ENCODE measurements around the gene ACTR5.
"Not testable (repeated sequence)": the region's sequence is repeated elsewhere in the genome, so short reads cannot be mapped to it uniquely, and the experiment has no call there.

Gene ACTR5

DNA sequence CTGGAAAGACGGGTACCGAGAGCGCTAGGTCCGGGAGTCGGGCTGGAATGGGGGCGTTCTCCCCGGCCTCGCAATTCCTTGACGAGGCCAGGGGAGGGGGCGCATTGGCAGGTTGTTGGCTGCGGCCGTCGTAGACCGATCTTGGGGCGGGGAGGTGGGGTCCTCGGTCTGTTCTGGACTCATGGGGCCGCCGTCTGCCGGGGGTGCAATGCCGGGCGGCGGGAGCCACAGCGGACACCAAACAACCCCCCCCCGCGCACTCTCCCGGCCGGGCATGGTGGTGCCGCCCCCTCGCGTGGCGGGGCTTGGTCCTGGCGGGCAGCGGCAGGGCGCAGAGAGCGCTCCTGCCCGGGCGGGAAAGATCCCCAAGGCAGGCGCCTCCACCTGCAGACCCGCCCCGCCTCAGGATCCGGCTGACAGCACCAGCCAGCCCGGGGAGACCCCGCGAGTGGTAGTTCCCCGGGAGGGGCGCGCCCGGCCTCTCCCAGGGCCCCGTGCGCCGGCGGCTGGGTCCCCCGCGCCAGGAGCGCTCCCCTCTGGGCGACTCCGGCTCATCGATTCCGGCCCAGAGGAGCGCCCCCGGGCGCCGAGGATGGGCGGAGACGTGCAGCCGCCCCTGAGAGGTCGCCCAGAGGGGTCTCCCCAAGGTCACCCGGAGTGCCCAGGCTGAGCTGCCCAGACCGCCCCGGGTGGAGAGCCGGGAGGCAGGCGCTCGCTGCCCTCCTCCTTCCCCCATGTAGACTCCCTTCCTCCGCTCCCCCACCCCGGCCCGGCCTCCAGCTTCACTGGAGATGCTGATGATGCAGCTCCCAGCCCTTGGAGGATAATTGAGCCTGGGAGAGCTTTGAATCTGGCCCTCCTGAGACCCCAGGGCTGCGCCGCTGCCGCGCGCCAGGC is 57.9 kb downstream of the ACTR5 start:
- no peak for DNase-seq

DNA sequence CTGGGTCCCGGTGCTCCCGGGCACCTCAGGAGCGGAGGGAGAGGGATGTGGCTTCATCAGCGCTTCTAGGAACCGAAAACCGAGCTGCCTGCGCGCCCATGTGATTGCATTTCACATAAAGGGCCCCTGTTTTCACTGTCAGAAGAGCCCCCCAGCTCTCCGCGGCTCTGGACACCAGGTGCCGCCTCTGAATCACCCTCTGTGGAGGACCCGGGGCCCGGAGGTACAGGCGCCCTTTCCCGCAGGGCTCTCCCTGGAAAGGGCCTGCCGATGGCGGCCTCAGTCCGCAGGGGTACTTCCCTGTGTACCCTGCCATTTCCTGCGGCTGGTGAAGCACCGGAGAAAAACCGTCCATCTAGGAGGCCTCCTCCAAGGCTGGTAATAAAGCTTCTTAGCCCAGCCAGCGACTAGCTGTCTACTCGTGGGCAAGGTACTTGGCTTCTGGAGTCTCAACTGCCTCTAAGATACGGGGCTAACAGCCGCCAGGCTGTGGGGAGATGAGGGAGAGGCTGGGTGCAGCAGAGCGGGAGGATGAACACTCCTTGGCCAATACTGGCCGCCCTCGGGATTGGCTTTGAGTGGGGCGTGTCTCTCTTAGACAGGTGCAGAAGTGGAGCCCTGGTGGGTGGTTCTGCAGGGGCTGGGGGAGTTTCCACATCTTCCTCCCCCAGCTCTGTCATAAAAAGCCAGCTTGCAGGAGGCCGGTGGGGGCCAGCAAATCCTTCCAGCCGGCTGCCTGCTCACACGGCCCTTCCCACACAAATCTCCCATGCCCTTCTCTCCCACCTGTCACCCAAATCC is 58.8 kb downstream of the ACTR5 start:
- DNase-seq, result peak; percentile 27

DNA sequence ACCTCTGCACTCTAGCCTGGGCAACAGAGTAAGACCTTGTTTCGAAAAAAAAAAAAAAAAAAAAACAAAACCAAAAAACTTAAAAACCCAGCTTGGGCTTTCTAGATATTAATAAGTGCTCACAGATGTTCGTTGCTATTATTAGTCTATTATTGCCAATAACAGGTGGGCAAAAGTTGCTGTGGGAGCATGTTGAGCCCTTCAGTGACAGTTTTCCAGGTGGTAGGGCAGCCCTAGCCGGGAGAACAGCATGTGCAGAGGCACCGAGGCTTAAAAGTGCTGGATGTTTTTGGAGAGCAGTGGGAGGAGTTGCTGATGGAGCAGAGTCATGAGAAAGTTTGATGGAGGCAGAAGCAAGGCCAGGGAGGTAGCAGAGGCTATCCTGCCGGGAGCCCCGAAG is 61.7 kb downstream of the ACTR5 start:
- no peak for DNase-seq

DNA sequence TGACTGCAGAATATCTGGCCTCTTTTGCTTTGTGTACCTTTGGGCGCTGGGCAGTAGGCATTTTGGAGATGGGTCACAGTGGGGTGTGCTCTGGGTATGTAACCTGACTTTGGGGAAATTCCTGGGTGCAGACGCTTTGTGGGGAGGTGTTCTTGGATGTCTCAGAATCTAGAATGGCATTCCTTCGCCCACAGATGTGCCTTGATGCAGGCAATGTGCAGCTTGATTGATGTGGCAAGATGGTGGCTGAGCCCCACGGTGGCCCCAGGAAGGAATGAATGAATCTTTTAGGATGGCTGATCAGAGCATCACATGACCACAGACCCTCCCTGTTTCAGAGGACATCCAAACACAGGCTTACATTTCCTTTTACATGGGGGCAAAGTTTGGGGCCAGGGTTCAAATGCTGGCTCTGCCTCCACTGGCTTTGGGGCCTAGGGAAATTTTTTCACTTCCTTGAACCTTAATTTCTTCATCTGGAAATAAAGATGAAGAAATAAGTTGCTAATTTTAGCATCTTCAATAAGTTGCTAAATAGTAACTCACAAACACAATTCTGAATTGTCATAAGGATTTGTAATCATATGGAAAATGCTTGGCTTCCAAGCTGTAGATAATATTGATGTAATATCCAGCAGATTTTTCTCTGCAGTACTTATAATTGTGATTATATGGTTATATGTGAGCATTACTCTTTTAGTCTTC is 62.8 kb downstream of the ACTR5 start:
- DNase-seq, result no peak

DNA sequence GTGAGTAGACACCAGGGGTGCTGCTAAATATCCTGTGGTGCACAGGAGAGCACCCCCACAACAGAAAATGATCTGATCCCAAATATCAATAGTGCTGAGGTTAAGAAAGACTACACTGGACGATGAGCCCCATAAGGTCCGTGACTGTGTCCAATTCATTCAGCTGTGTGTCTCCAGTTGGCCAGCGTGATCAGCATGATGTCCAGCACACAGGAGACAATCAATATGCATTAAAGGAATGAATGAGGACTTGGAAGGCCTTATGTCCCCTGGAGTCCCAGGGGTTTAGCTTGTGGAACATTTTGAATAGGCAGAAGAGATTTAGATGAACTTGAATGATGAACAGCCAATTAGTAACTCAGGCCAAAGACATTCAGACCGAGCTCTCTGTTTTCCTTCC is 63.5 kb downstream of the ACTR5 start:
- DNase-seq, result no peak

DNA sequence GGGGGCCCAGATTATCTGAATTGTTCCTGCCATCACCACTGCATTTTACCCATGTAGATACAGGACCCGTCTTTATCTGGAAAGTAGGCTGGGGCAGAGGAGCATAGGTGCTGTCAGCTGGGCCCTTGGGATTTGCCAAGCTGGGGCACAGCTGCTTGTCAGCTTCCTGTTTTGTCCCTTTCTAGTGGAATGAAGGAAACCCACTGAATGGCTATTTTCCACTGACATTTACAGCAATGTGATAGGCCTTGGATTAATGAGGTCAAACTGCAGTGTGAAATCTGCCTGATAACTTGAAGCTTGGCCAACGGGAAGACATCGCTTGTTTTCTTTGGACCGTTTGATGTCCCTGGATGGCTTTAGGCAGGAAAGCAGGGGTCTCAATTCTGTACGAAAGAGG is 63.9 kb downstream of the ACTR5 start:
- DNase-seq, result no peak

DNA sequence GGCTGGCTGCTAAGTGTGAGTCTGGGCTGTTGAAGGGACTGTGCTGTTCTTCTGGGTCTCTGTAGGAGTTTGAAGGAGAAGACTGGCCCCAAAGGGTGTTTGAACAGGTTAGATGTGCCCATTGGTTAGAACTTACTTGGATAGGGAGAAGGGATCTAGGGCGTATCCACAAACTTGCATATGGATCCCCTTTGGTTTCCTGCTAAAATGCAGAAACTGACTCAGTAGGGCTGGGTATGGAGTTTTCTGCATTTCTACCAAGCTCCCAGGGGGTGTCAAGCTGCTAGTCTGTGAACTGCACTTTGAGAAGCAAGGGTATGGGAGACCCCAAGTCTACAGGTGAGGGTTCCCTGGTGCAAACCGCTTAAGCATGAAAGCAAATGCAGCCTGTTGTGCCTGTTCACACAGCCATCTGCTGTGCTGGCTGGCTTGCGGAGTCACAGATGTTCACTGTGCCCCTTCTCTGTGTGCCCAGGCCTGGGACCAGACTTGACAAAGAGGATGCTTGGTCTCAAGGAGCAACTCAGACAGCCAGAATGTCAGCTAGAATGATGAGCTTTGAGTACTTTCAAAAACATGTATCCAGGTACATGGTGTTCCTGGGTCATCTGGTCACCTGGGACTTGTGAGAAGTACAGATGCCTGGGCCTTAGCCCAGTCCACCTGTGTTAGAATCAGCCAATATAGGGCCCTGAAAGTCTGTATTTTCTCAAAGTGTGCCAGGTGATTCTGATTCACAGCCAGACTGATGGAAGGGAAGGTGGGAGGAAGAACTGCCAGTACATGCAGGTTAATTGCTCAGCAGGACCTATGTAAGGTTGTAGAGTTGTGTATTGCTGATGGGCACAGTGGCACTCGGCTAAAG is 64.7 kb downstream of the ACTR5 start:
- DNase-seq, result no peak

DNA sequence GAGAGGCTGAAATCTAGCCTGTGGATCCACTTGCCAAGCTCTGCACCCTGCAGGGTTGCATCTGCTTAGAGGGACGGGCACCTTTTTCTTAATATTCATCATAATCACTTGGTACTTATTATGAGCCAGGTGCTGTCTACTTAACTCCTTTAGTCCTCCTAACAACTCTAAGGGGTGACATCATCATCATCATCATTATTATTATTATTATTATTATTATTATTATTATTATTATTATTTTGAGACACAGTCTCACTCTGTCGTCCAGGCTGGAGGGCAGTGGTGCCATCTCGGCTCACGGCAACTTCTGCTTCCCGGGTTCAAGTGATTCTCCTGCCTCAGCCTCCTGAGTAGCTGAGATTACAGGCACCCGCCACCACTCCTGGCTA is 65.3 kb downstream of the ACTR5 start:
- DNase-seq, result not testable (repeated sequence)

DNA sequence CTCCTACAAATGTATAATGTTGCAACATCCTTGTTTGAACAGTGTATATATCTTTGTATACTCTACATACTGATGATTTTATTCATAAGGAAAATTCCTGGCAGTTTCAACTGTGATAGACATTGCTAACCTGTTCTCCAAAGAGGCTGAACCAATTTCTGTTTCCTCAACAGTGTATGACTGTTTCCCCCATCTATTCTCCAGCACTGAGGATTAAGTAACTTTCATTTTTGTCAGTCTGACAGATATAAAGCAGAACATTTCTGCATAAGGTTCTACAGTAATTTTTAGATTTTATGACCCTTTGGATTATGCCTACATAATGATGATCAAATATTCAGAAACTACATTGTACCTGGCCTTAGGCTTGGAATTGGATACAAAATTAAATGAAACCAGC is 67.2 kb downstream of the ACTR5 start:
- DNase-seq, result no peak

DNA sequence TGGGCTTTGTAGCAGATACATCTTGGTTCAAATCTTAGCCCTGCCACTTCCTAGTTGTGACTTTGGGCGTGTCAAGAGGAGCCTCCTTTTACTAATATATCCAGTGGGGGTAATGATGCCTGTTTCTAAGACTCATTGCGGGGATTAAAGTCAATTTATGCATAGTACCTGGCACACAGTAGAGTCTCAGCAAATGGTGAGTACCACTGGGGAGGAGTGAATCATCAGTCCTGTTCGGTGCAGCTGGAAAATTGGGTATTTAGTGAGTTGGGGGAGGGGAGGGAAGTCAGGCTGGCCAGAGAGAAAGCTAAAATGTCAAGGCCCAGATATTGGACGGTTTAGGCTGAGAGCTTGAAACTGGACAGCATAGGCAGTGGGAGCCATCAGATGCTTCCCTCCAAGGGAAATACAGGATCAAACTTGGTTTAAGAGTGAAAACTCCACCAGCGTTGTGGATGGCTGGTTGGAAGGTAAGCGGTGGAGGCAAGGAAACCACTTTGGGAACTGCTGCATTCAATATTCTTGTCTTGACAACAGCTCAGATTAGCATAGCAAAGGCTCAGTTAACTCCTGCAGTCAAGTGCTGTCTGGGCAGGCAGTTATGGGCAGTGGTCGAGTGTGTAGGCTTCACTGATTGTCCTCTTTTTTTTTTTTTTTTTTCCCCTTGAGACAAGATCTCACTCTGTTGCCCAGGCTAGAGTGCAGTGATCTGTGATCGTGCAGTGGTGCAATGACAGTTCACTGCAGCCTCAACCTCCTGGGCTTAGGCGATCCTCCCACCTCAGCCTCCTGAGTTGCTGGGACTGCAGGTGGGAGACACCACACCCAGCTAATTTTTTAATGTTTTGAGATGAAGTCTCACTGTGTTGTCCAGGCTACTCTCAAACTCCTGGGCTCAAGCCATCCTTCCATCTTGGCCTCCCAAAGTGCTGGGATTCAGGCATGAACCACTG is 70.1 kb downstream of the ACTR5 start:
- DNase-seq, result no peak

Data from DMS79 treated with DMSO at 0.1 percent for 48 hours (cell line).